Gastrocnemius medialis (tissue), 4 donors: ENCODE data around the gene RGS19.

Source experiments
- CTCF ChIP-seq, 5 experiments: fragments of 450-650 bp in 3 of 5; fragments of 200-600 bp in 2 of 5; sonication (generic) in 2 of 5; IDR thresholded peaks in 4 of 5; conservative IDR thresholded peaks in 1 of 5; 1 replicate in 4 of 5; 2 replicates in 1 of 5; pipeline ENCODE4 v1.5.1; 2016 to 2019; ENCODE audit warnings: antibody characterized with exemption in 5 of 5, mild to moderate bottlenecking in 3 of 5, moderate library complexity in 3 of 5
- POLR2A ChIP-seq, 2 donors: fragments of 450-650 bp; IDR thresholded peaks; one replicate each; pipeline ENCODE4 v1.6.1; 2017; ENCODE audit warnings: antibody characterized with exemption in 2 of 2, mild to moderate bottlenecking in 2 of 2, moderate library complexity in 2 of 2

DNA sequence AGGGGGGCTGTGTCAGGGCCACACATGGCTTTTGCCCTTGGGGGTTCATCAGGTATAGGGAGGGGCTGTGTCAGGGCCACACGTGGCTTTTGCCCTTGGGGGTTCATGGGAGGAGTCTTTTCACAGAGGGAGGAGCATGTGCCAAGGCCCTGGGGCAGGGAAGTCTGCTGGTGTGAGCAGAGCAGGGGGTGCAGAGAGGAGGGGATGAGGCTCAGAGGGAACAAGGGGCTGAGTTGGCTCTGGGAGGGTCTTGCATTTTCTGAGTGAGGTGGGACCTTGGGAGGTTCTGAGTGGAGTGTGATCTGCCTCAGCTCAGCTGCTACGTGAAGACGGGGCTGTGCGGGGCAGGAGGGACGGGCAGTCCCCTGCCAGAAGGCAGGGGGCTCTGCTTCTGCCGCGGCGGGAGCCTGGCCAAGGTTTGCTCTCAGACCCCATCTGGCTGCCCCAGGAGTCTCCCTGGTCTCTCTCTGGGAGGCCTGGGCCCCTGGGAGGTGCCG lies 23.9 kb downstream of the RGS19 start:
- TF ChIP-seq POLR2A (IDR thresholded peaks at IDR 0.05) (no peak), CTCF (IDR thresholded peaks at IDR 0.05 in 4 of 5, conservative IDR thresholded peaks at IDR 0.05 in 1 of 5) (no peak)
